ENCODE measurements around the gene ZMYND8. TPM values are rescaled to one million over a fixed set of nuclear protein-coding genes. Genes with fewer than 3 reads are reported as not detected.
"Not testable (repeated sequence)": the region's sequence is repeated elsewhere in the genome, so short reads cannot be mapped to it uniquely, and the experiment has no call there.

The ZMYND8 gene
- polyA plus RNA-seq, 6 donors from 2014 or later, result 2.7 to 22.7 (median 12.1) TPM

GRCh38 chr20:47311967-47312681 is 44.4 kb downstream of the ZMYND8 start:
- Mint-ChIP-seq H3K27ac (peak overlapping the region in 1 of 6 donors; percentile 44), H3K4me3 (peak overlapping the region in 1 of 8 donors; percentile 65), H3K36me3 (peaks cover 4 to 6% of the 10 kb centered on the region in 2 donors), H3K4me1 (peaks cover 25 to 46% (median 42%) of the 10 kb centered on the region in 3 donors), H3K27me3 (no peaks in the 10 kb centered on the region), H3K9me3 (no peaks in the 10 kb centered on the region)
- ATAC-seq (ENCODE audit: low read depth in 2 of 2) (no peak), DNase-seq (no peak)

DNA sequence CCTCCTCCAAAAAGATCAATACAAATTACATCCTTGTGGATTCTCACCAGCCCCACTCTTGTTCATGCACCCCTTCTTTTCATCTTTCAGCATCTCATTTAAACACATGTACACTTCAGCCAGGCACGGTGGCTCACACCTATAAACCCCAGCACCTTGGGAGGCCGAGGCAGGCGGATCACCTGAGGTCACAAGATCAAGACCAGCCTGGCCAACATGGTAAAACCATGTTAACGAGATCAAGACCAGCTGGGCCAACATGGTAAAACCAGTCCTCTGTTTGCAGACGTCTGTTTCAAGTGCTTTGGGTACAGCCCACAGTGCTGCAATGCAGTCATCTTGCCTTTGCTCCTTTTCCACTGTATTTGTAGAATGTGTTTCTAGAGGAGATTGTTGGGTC is 45.3 kb downstream of the ZMYND8 start:
- Mint-ChIP-seq H3K36me3 (peaks cover 9 to 13% of the 10 kb centered on the region in 2 donors), H3K4me1 (peaks cover 25 to 38% (median 33%) of the 10 kb centered on the region in 3 donors), H3K9me3 (no peaks in the 10 kb centered on the region), H3K27ac (peak overlapping the region in 4 of 6 donors; percentile 42 to 75 (median 55)), H3K27me3 (no peaks in the 10 kb centered on the region), H3K4me3 (no peak overlapping the region)
- ATAC-seq (ENCODE audit: low read depth in 2 of 2) (no peak), DNase-seq (no peak)

DNA sequence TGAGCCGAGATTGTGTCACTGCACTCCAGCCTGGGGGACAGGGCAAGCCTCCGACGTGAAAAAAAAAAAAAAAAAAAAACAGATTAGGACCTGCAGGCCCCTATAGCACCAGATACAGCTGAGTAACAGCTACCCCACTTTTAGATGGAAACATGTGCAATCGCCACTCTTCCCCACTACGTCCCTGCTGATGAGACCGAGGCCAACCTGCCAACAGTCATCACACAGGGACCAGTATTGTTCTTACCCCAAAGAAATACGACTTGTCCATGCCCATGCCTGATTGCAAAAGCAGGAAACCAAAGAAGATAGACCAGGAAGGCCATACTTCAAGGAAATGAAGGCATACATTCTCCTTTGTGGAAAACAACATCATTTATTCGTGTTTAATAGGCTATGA is 45.8 kb downstream of the ZMYND8 start:
- ATAC-seq (ENCODE audit: low read depth in 2 of 2), result no peak
- DNase-seq, result no peak
- Mint-ChIP-seq H3K27me3 (no peaks in the 10 kb centered on the region), H3K4me3 (no peak overlapping the region), H3K4me1 (peaks cover 23 to 33% (median 33%) of the 10 kb centered on the region in 3 donors), H3K36me3 (peaks cover 9 to 13% of the 10 kb centered on the region in 2 donors), H3K27ac (peak overlapping the region in 4 of 6 donors; percentile 19 to 75 (median 55)), H3K9me3 (no peaks in the 10 kb centered on the region)

DNA sequence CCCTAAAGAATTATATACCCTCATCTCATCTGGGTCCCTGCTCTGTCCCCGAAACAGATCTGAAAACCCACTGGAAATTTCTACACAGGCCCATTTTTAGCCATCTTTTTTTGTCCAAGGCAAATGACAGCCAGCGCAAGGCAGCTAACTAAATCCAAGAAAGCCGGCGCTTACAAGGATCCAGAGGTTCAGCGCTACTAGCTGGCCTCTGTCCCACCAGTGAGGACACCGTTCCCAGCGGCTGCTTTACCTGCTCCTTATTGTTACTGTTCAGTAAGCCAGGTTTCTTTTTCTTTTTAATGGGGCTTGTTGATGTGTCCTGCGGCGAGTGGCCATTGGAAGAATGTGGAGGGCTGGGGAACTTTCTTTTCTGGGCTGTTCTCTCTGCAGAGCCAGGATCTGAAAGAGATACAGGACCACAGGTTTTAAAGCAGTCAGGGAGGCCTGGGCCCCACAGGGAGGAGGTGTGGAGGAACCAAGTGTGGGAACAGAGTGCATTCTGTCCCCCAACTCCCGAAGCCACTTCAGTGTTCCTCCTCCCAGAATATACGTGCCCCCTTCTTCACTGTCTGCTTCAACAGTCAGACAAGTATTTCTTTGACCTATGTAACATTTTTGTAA is 46.6 kb downstream of the ZMYND8 start:
- ATAC-seq (ENCODE audit: low read depth in 2 of 2) (no peak), DNase-seq (no peak)
- H3K9me3 Mint-ChIP-seq, result no peaks in the 10 kb centered on the region
- no peak overlapping the region for H3K4me3 Mint-ChIP-seq
- H3K36me3 Mint-ChIP-seq, result peaks cover 9 to 13% of the 10 kb centered on the region in 2 donors
- no peaks in the 10 kb centered on the region for H3K27me3 Mint-ChIP-seq
- H3K27ac Mint-ChIP-seq, result peak overlapping the region in 1 of 6 donors; percentile 71
- H3K4me1 Mint-ChIP-seq, result peaks cover 16 to 27% (median 26%) of the 10 kb centered on the region in 3 donors

DNA sequence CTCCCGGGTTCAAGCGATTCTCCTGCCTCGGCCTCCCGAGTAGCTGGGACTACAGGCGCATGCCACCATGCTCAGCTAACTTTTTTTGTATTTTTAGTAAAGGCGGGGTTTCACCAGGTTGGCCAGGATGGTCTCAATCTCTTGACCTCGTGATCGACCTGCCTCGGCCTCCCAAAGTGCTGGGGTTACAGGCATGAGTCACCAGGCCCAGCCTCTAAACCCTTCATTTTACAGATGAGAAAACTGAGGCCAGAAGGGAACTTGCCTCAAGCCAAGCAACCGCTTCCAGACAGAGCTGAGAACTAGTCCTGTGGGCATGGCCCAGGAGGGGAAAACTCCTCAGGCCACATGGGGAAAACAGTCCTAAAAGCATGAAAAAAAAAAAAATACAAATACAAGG is 47.1 kb downstream of the ZMYND8 start:
- H3K27ac Mint-ChIP-seq, result peak overlapping the region in 1 of 6 donors; percentile 79
- peaks cover 9 to 13% of the 10 kb centered on the region in 2 donors for H3K36me3 Mint-ChIP-seq
- ATAC-seq (ENCODE audit: low read depth in 2 of 2) (no peak), DNase-seq (no peak)
- peaks cover 11 to 25% (median 21%) of the 10 kb centered on the region in 3 donors for H3K4me1 Mint-ChIP-seq
- no peaks in the 10 kb centered on the region for H3K27me3 Mint-ChIP-seq
- no peaks in the 10 kb centered on the region for H3K9me3 Mint-ChIP-seq
- H3K4me3 Mint-ChIP-seq, result peak overlapping the region in 1 of 8 donors; percentile 61

DNA sequence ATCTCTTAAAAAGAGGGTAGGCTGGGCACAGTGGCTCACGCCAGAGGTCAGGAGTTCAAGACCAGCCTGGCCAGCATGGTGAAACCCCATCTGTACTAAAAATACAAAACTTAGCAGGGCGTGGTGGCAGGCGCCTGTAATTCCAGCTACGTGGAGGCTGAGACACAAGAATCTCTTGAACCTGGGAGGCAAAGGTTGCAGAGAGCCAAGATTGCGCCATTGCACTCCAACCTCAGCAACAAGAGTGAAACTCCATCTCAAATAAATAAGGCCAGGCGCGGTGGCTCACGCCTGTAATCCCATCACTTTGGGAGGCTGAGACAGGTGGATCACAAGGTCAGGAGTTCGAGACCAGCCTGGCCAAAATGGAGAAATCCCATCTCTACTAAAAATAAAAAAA is 48.9 kb downstream of the ZMYND8 start:
- not testable (repeated sequence) for H3K27me3 Mint-ChIP-seq; H3K27ac Mint-ChIP-seq; ATAC-seq (ENCODE audit: low read depth in 2 of 2); H3K4me3 Mint-ChIP-seq; DNase-seq; H3K9me3 Mint-ChIP-seq
- peaks cover 7 to 22% (median 10%) of the 10 kb centered on the region in 3 donors for H3K4me1 Mint-ChIP-seq
- peaks cover 11 to 13% of the 10 kb centered on the region in 2 donors for H3K36me3 Mint-ChIP-seq

DNA sequence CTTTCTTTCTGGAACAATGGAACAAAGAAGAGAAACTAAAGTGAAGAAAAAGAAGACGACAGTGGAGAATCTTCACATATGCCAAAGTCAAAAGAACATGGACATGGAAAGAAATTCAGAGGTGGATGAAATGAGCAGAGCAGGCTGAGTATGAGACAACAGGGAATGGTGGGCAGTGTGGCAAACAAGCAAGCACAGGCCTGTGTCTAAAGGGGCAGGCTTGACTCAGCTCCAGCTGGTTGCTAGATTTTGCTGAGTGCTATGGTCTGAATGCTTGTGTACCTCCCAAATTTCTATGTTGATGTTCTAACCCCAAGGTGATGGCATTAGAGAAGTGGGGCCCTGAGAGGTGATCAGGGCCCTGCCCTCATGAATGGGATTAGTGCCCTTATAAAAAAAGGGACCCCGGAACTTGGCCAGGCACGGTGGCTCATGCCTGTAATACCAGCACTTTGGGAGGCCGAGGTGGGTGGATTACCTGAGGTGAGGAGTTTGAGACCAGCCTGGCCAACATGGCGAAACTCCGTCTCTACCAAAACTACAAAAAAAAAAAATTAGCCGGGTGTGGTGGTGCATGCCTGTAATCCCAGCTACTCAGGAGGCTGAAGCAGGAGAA is 49.6 kb downstream of the ZMYND8 start:
- Mint-ChIP-seq H3K27me3 (no peaks in the 10 kb centered on the region), H3K27ac (peak overlapping the region in 1 of 6 donors; percentile 37), H3K9me3 (no peaks in the 10 kb centered on the region), H3K4me3 (no peak overlapping the region), H3K4me1 (peaks cover 6 to 24% (median 7%) of the 10 kb centered on the region in 3 donors), H3K36me3 (peaks cover 13% of the 10 kb centered on the region in 2 donors)
- DNase-seq, result no peak
- ATAC-seq (ENCODE audit: low read depth in 2 of 2), result no peak

DNA sequence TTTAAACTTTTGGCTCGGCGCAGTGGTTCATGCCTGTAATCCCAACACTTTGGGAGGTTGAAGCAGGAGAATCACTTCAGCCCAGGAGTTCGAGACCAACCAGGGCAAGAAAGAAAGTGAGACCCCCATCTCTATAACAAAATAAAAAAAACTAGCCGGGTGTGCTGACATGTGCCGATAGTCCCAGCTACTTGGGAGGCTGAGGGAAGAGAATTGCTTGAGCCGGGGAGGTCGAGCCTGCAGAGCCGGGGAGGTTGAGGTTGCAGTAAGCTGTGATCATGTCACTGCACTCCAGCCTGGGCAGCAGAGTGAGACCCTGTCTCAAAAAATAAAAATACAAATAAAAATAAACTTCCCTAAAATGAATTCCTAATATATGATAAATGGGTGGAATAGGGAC is 50.4 kb downstream of the ZMYND8 start:
- peaks cover 4 to 21% (median 5%) of the 10 kb centered on the region in 3 donors for H3K4me1 Mint-ChIP-seq
- ATAC-seq (ENCODE audit: low read depth in 2 of 2), result no peak
- H3K27ac Mint-ChIP-seq, result no peak overlapping the region
- H3K36me3 Mint-ChIP-seq, result peaks cover 12 to 13% of the 10 kb centered on the region in 2 donors
- no peaks in the 10 kb centered on the region for H3K27me3 Mint-ChIP-seq
- no peak overlapping the region for H3K4me3 Mint-ChIP-seq
- no peak for DNase-seq
- no peaks in the 10 kb centered on the region for H3K9me3 Mint-ChIP-seq

GRCh38 chr20:47305667-47306066 is 50.8 kb downstream of the ZMYND8 start:
- no peak for ATAC-seq (ENCODE audit: low read depth in 2 of 2)
- peaks cover 7 to 13% of the 10 kb centered on the region in 2 donors for H3K36me3 Mint-ChIP-seq
- no peak overlapping the region for H3K4me3 Mint-ChIP-seq
- H3K9me3 Mint-ChIP-seq, result no peaks in the 10 kb centered on the region
- H3K4me1 Mint-ChIP-seq, result peaks cover 0 to 17% (median under 1%) of the 10 kb centered on the region in 3 donors
- H3K27me3 Mint-ChIP-seq, result no peaks in the 10 kb centered on the region
- H3K27ac Mint-ChIP-seq, result no peak overlapping the region
- DNase-seq, result no peak

DNA sequence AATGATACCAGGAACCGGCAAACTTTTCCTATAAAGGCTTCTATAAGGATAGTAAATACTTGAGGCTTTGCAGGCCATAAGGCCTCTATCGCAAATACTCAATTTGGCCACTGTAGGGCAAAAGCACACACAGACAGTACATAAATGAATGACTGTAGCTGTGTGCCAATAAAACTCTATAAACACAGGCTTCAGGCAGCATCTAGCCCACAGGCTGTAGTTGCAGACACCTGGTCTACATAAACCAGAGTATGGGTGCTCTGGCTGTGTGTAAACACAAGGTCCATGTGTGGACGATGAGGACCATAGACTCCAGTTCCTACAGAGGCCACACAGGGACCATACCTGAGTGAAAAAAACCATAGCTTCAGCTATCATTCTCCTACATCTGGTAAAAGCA is 52.2 kb downstream of the ZMYND8 start:
- DNase-seq (no peak), ATAC-seq (ENCODE audit: low read depth in 2 of 2) (no peak)
- Mint-ChIP-seq H3K27ac (peak overlapping the region in 3 of 6 donors; percentile 42 to 63 (median 53)), H3K36me3 (peaks cover 7 to 13% of the 10 kb centered on the region in 2 donors), H3K9me3 (no peaks in the 10 kb centered on the region), H3K4me3 (no peak overlapping the region), H3K4me1 (peaks cover 0 to 17% (median 0%) of the 10 kb centered on the region in 3 donors), H3K27me3 (no peaks in the 10 kb centered on the region)

- Mint-ChIP-seq H3K9me3 (no peaks in the 10 kb centered on the region), H3K36me3 (peaks cover 7 to 13% of the 10 kb centered on the region in 2 donors), H3K27ac (peak overlapping the region in 4 of 6 donors; percentile 24 to 53 (median 46)), H3K4me1 (peaks cover 0 to 17% (median 0%) of the 10 kb centered on the region in 3 donors), H3K27me3 (no peaks in the 10 kb centered on the region), H3K4me3 (no peak overlapping the region)
- no peak for ATAC-seq (ENCODE audit: low read depth in 2 of 2)
- DNase-seq, result no peak
Measured at GRCh38 chr20:47303736-47304135, 52.8 kb downstream of the ZMYND8 start.

- H3K4me1 Mint-ChIP-seq, result peaks cover 0 to 11% (median 0%) of the 10 kb centered on the region in 3 donors
- peaks cover 10 to 18% of the 10 kb centered on the region in 2 donors for H3K36me3 Mint-ChIP-seq
- H3K27ac Mint-ChIP-seq, result peak overlapping the region in 1 of 6 donors; percentile 20
- H3K27me3 Mint-ChIP-seq, result no peaks in the 10 kb centered on the region
- ATAC-seq (ENCODE audit: low read depth in 2 of 2) (no peak), DNase-seq (no peak)
- H3K9me3 Mint-ChIP-seq, result no peaks in the 10 kb centered on the region
- H3K4me3 Mint-ChIP-seq, result no peak overlapping the region
Measured at GRCh38 chr20:47300071-47300470, 56.4 kb downstream of the ZMYND8 start.

- Mint-ChIP-seq H3K4me3 (no peak overlapping the region), H3K27ac (no peak overlapping the region), H3K36me3 (peaks cover 21 to 26% of the 10 kb centered on the region in 2 donors), H3K4me1 (peaks cover 0 to 8% (median 3%) of the 10 kb centered on the region in 3 donors), H3K9me3 (no peaks in the 10 kb centered on the region), H3K27me3 (no peaks in the 10 kb centered on the region)
- DNase-seq (no peak), ATAC-seq (ENCODE audit: low read depth in 2 of 2) (no peak)
Measured at GRCh38 chr20:47298624-47299023, 57.9 kb downstream of the ZMYND8 start.

Measured in naive B cell (primary cell).